GM19395 (cell line): ENCODE results near the gene AKAP5.
A peak's percentile ranks its signal among the peaks of the same experiment; 100 is the strongest.

Experiments used
- ATAC-seq: cut with Tn5 transposase; IDR thresholded peaks from one replicate; pipeline ENCODE4 v1.9.1; 2021; ENCODE audit warnings: mild to moderate bottlenecking, moderate library complexity; ENCODE audit not compliant: unreplicated experiment

The AKAP5 gene

GRCh38 chr14:64459405-64460136 is 5.7 kb upstream of the AKAP5 start:
- ATAC-seq = no peak

- no peak for ATAC-seq
These were observed 4.1 kb upstream of the AKAP5 start for GRCh38 chr14:64461221-64461620.

- ATAC-seq = no peak
These were observed 2.1 kb upstream of the AKAP5 start for GRCh38 chr14:64463195-64463594.

GRCh38 chr14:64463873-64464272 is 1.4 kb upstream of the AKAP5 start:
- ATAC-seq = no peak

- ATAC-seq = peak; percentile 5
These were observed 648 bp upstream of the AKAP5 start for GRCh38 chr14:64464651-64465050.

- ATAC-seq = no peak
These were observed 694 bp downstream of the AKAP5 start for GRCh38 chr14:64465831-64466554.

- no peak for ATAC-seq
These were observed 1.8 kb downstream of the AKAP5 start for GRCh38 chr14:64467101-64467500.

GRCh38 chr14:64467566-64467965 is 2.3 kb downstream of the AKAP5 start:
- ATAC-seq = no peak

GRCh38 chr14:64468451-64468850 is 3.2 kb downstream of the AKAP5 start:
- no peak for ATAC-seq

- no peak for ATAC-seq
These were observed 8.7 kb downstream of the AKAP5 start for GRCh38 chr14:64474041-64474440.

- no peak for ATAC-seq
These were observed 9.4 kb downstream of the AKAP5 start for GRCh38 chr14:64474698-64475097.

- ATAC-seq = no peak
These were observed 10.4 kb downstream of the AKAP5 start for GRCh38 chr14:64475585-64476273.

- ATAC-seq = no peak
These were observed 11.1 kb downstream of the AKAP5 start for GRCh38 chr14:64476438-64476837.

GRCh38 chr14:64478634-64479250 is 13.4 kb downstream of the AKAP5 start:
- no peak for ATAC-seq

- no peak for ATAC-seq
These were observed 23.3 kb downstream of the AKAP5 start for GRCh38 chr14:64488590-64489099.

GRCh38 chr14:64491637-64492036 is 26.3 kb downstream of the AKAP5 start:
- ATAC-seq = no peak

GRCh38 chr14:64493455-64493854 is 28.2 kb downstream of the AKAP5 start:
- no peak for ATAC-seq

GRCh38 chr14:64495252-64495651 is 30.0 kb downstream of the AKAP5 start:
- no peak for ATAC-seq

- ATAC-seq = no peak
These were observed 31.5 kb downstream of the AKAP5 start for GRCh38 chr14:64496764-64497163.

- ATAC-seq = no peak
These were observed 34.8 kb downstream of the AKAP5 start for GRCh38 chr14:64500088-64500487.
